Body of pancreas (tissue), 4 donors: ENCODE results near the gene LYSET.

Source experiments
- POLR2A ChIP-seq, 3 donors: fragments of 450-650 bp; IDR thresholded peaks; one replicate each; pipeline ENCODE4 v1.6.1; 2016; ENCODE audit warnings: antibody characterized with exemption in 3 of 3, mild to moderate bottlenecking in 2 of 3
- TF ChIP-seq, protein P1 (sequence below), 7 experiments: fragments of 450-650 bp in 4 of 7; fragments of 200-600 bp in 3 of 7; sonication (generic) in 3 of 7; IDR thresholded peaks; one replicate each; pipeline ENCODE4 v1.5.1; 2016 to 2019; ENCODE audit warnings: antibody characterized with exemption in 7 of 7

DNA sequence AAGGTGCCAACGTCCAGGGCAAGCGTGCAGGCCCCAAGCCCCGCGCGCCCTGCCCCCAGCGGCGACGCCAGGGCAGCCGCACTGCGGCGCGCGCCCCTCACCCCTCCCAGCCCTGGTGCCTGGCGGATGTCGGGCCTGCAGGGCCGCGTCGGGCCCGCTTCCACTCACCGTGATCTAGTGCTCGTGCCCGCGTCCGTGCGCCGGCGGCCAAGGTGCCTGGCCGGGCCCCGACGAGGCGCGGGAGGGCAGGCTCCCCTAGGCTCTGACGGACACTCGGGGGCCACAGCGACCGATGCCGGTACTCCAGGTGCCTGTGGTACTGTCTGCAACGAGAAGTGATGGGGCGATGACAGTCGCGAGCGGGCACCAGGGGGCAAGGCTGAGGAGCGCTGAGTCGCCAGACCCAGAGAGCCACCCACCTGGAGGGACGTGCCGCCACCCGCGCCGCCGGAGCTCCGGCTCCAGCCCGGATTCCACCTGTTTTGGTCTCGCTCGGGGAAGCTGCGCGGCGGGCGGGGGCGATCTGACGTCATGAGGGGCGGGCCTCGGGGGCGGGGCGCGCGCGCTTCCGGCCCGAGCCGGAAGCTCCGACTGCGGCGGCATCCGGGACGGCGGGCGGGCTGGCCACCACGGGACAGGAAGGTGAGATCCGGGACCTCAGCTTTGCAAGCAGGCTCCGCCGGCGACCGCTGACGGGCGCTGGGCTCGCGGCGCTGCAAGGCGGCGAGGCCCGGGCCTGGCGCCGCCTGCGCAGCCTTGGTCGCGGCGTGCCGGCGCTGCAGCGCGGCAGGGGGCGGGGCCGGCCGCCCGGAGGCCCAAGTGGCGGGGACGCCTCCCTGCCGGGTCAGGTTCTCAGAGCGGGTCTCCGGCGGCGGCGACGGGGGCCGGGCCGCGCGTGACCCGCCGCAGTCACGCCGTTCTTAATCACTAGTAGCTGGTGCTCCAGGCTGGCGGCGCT is at the start of gene LYSET, which contains the start of gene MOAP1:
- TF ChIP-seq, protein P1, sequence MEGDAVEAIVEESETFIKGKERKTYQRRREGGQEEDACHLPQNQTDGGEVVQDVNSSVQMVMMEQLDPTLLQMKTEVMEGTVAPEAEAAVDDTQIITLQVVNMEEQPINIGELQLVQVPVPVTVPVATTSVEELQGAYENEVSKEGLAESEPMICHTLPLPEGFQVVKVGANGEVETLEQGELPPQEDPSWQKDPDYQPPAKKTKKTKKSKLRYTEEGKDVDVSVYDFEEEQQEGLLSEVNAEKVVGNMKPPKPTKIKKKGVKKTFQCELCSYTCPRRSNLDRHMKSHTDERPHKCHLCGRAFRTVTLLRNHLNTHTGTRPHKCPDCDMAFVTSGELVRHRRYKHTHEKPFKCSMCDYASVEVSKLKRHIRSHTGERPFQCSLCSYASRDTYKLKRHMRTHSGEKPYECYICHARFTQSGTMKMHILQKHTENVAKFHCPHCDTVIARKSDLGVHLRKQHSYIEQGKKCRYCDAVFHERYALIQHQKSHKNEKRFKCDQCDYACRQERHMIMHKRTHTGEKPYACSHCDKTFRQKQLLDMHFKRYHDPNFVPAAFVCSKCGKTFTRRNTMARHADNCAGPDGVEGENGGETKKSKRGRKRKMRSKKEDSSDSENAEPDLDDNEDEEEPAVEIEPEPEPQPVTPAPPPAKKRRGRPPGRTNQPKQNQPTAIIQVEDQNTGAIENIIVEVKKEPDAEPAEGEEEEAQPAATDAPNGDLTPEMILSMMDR (IDR thresholded peaks at IDR 0.05): peak in 6 of 7 experiments; percentile 9 to 36 (median 27)
- peak; percentile 84 to 93 (median 91) for TF ChIP-seq POLR2A (IDR thresholded peaks at IDR 0.05)
